Fibroblast of villous mesenchyme (primary cell): Measurements from ENCODE around the gene UBE3D. TPM values are rescaled to one million over a fixed set of nuclear protein-coding genes. Genes with fewer than 3 reads are reported as not detected.

Experiments
- DNase-seq: peaks from one replicate; pipeline ENCODE4 v3.0.0-alpha.2; 2010; ENCODE audit warnings: low read depth
- H3K4me3 ChIP-seq: 2 replicates; pipeline ENCODE4 v1.5.1; 2011; ENCODE audit warnings: low read depth, mild to moderate bottlenecking, low read length
- CTCF ChIP-seq: IDR thresholded peaks from 2 replicates; pipeline ENCODE4 v1.5.1; 2012; ENCODE audit warnings: low read depth, mild to moderate bottlenecking, low read length; ENCODE audit not compliant: insufficient read depth
- total RNA-seq: library from RNA; depleted of rRNA; stranded (reverse); fragments of >200 nt; gene quantifications from 2 replicates; pipeline ENCODE4 v1.2.3, GENCODE V29; 2012

The UBE3D gene
- total RNA-seq, 1 donor, result 9.5 TPM

GRCh38 chr6:83071707-83072106, 6.1 kb upstream of the UBE3D start:
- H3K4me3 ChIP-seq, result no peak overlapping the region
- no peak for DNase-seq
- no peak for TF ChIP-seq CTCF

- no peak for DNase-seq
- no peak for TF ChIP-seq CTCF
- H3K4me3 ChIP-seq, result no peak overlapping the region
These were observed 5.4 kb upstream of the UBE3D start for GRCh38 chr6:83071023-83071422.

- no peak for DNase-seq
- no peak for TF ChIP-seq CTCF
- no peak overlapping the region for H3K4me3 ChIP-seq
These were observed 4.0 kb upstream of the UBE3D start for GRCh38 chr6:83069633-83070032.

- H3K4me3 ChIP-seq, result peak overlapping the region; percentile 89
- no peak for DNase-seq
- no peak for TF ChIP-seq CTCF
These were observed 3.0 kb upstream of the UBE3D start for GRCh38 chr6:83068616-83069015.

GRCh38 chr6:83067448-83068439, 2.1 kb upstream of the UBE3D start, which contains the start of gene DOP1A:
Gene DOP1A (plus strand): TSS chr6:83067671. CDS start chr6:83096978, 29,307 bp downstream.
- H3K4me3 ChIP-seq, result peak within 1 kb of the TSS; percentile 89
- DNase-seq, result peak; percentile 92
- TF ChIP-seq CTCF, result peak; percentile 99

- DNase-seq, result no peak
- no peak for TF ChIP-seq CTCF
- no peak overlapping the region for H3K4me3 ChIP-seq
These were observed 3.4 kb downstream of the UBE3D start for GRCh38 chr6:83062225-83062624.
